ENCODE measurements around the gene FFAR1. TPM values are rescaled to one million over a fixed set of nuclear protein-coding genes. Genes with fewer than 3 reads are reported as not detected.

The FFAR1 gene
- total RNA-seq, 3 donors from 2014 or later, result not detected

DNA sequence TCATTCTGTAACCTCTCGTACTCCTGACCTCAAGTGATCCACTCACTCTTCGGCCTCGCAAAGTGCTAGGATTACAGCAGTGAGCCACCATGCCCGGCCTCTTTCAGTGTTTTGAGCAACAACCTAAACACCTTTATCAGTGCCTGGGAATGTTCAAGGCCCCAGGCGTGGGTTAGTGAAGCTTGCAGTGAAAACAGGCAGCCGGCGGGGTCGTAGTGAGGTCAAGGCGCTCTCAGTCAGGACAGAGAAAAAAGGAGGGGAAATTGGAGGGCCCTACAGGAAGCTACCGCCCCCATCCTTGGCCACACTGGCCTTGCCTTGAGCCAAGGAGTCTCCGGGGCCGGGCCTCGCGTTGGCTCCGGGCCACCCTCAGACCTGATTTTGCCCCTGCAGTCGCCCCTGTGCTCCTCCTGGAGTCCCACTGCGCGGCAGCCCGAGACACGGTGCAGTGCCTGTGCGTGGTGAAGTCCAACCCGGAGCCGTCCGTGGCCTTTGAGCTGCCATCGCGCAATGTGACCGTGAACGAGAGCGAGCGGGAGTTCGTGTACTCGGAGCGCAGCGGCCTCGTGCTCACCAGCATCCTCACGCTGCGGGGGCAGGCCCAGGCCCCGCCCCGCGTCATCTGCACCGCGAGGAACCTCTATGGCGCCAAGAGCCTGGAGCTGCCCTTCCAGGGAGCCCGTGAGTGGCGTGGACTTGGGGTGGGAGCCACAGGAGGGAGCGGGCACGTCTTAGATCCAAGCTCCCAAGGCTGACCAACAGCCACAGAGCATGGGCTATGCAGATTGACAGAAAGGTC is 38.0 kb upstream of the FFAR1 start:
- Mint-ChIP-seq H3K9me3 (no peaks in the 10 kb centered on the region), H3K4me1 (ENCODE audit: low read depth) (no peaks in the 10 kb centered on the region), H3K36me3 (ENCODE audit: insufficient read depth) (no peaks in the 10 kb centered on the region), H3K4me3 (no peak overlapping the region), H3K27me3 (ENCODE audit: low read depth) (peaks cover 5% of the 10 kb centered on the region)
- DNase-seq, result no peak
- no peak for ATAC-seq

DNA sequence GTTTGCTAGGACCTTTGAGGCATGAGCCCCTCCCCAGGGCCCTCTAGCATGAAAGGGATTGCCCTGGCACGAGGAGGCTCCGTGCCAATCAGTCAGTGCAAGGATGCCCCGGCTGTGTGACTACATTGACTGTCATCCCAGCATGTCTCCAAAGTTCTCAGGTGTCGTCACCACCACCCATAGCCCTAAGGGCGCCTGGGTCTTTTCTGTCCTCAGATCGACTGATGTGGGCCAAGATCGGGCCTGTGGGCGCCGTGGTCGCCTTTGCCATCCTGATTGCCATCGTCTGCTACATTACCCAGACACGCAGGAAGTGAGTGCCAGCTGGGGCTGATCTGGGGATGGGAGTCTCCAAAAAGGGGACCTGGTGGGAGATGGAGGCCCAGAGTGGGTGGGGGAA is 37.4 kb upstream of the FFAR1 start:
- DNase-seq (no peak), ATAC-seq (no peak)
- Mint-ChIP-seq H3K27me3 (ENCODE audit: low read depth) (peaks cover 5% of the 10 kb centered on the region), H3K4me3 (no peak overlapping the region), H3K4me1 (ENCODE audit: low read depth) (no peaks in the 10 kb centered on the region), H3K9me3 (no peaks in the 10 kb centered on the region), H3K36me3 (ENCODE audit: insufficient read depth) (no peaks in the 10 kb centered on the region)

DNA sequence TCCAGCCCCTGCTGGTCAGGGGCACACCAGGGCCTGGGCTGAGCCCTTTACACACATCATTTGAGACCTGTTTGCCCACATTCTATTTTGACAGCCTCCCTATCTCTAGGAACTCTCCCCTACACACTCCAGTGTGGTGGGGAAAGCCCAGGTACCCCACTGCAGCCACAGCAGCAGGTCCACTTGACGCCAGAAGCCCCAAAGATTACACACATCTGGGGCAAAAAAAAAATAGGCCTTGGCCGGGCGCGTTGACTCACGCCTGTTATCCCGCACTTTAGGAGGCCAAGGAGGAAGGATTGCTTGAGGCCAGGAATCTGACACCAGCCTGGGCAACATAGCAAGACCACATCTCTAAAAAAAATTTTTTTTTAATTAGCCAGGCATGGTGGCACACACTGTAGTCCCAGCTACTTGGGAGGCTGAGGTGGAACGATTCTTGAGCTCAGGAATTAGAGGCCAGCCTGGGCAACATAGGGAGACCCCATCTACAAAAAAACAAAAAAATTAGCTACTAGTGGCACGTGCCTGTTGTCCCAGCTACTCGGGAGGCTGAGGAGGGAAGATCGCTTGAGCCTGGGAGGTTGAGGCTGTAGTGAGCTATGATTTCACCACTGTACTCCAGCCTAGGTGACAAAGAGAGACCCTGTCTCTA is 36.8 kb upstream of the FFAR1 start:
- peaks cover 5% of the 10 kb centered on the region for H3K27me3 Mint-ChIP-seq (ENCODE audit: low read depth)
- ATAC-seq (no peak), DNase-seq (no peak)
- no peaks in the 10 kb centered on the region for H3K4me1 Mint-ChIP-seq (ENCODE audit: low read depth)
- H3K9me3 Mint-ChIP-seq, result no peaks in the 10 kb centered on the region
- H3K36me3 Mint-ChIP-seq (ENCODE audit: insufficient read depth), result no peaks in the 10 kb centered on the region
- no peak overlapping the region for H3K4me3 Mint-ChIP-seq

DNA sequence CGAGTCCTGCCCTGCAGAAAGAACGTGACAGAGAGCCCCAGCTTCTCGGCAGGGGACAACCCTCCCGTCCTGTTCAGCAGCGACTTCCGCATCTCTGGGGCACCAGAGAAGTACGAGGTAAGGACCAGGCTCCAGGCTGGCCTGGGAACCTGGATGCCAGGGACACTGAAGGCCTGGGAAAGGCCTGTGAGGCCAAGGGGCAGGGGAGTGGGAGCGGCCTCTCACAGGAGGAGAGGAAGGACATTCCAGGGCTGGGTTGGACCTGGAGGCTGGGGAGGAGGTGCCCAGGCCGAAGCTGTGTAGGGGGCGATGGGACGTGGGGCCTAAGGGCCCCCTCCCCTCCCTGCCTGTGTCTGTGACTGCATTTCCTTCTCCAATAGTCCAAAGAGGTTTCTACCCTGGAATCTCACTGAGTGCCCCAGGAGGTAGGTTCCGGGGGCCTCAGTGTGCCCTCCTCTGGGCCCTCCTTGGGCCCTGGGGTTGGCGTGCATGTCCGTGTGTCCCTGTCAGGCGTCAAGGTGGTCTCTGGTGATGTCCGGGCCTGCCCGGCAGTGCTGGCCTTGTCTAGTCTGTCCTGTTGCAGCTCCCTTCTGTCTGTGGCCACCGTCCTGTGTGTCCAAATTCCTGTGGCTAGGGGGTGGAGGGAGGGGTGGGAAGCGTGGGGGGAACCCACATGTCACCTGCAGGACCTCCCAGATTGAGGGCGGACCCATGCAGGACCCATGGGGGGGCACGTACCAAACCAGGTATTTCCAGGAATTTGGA is 35.6 kb upstream of the FFAR1 start:
- no peak overlapping the region for H3K4me3 Mint-ChIP-seq
- no peaks in the 10 kb centered on the region for H3K9me3 Mint-ChIP-seq

DNA sequence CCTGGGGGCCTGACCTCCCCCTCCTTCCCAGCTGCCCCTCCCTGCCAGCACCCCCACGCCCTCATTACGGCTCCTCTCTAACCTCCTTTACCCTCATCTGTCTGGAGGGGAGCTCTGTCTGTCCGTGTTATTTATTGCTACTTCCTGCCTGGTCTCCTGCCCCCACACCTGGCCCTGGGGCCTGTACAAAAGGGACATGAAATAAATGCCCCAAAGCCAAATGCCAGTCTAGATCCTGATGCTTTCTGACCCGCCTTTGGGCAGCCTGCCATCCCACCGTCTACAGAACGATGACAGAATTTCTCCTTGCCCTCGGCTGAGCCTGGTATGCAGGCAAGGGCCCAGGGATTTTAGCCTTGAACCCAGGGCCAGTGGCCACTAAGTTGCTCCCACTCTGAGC is 34.1 kb upstream of the FFAR1 start:
- DNase-seq (no peak), ATAC-seq (no peak)
- Mint-ChIP-seq H3K36me3 (ENCODE audit: insufficient read depth) (no peaks in the 10 kb centered on the region), H3K27me3 (ENCODE audit: low read depth) (peaks cover 5% of the 10 kb centered on the region), H3K9me3 (no peaks in the 10 kb centered on the region), H3K4me1 (ENCODE audit: low read depth) (peaks cover 4% of the 10 kb centered on the region), H3K4me3 (no peak overlapping the region)

More for the DNA sequence above, 35.6 kb upstream of the FFAR1 start:
- Mint-ChIP-seq H3K36me3 (ENCODE audit: insufficient read depth) (no peaks in the 10 kb centered on the region), H3K27me3 (ENCODE audit: low read depth) (peaks cover 5% of the 10 kb centered on the region), H3K4me1 (ENCODE audit: low read depth) (no peaks in the 10 kb centered on the region)
- no peak for ATAC-seq
- DNase-seq, result no peak

DNA sequence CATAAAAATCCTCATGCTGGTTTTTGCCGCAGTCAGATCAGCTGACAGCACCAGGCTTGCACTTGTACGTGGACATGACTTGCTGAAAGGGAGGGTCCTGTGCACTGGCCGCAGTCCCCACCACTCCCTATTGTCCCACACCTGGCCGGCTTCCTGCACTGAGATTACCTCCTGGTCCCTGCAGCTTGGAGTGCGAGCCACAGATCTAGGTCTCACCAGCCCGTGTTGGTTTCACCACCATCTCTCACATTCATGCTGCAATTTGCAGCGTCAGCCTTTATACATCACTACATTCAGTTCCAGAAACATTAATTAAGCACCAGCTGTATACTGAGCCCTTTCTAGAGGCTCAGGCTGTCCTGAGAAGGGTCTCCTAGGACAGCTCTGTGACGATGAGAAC is 33.7 kb upstream of the FFAR1 start:
- H3K4me1 Mint-ChIP-seq (ENCODE audit: low read depth), result peaks cover 8% of the 10 kb centered on the region
- peaks cover 6% of the 10 kb centered on the region for H3K27me3 Mint-ChIP-seq (ENCODE audit: low read depth)
- DNase-seq (no peak), ATAC-seq (no peak)
- H3K9me3 Mint-ChIP-seq, result no peaks in the 10 kb centered on the region
- no peaks in the 10 kb centered on the region for H3K36me3 Mint-ChIP-seq (ENCODE audit: insufficient read depth)
- H3K4me3 Mint-ChIP-seq, result no peak overlapping the region

DNA sequence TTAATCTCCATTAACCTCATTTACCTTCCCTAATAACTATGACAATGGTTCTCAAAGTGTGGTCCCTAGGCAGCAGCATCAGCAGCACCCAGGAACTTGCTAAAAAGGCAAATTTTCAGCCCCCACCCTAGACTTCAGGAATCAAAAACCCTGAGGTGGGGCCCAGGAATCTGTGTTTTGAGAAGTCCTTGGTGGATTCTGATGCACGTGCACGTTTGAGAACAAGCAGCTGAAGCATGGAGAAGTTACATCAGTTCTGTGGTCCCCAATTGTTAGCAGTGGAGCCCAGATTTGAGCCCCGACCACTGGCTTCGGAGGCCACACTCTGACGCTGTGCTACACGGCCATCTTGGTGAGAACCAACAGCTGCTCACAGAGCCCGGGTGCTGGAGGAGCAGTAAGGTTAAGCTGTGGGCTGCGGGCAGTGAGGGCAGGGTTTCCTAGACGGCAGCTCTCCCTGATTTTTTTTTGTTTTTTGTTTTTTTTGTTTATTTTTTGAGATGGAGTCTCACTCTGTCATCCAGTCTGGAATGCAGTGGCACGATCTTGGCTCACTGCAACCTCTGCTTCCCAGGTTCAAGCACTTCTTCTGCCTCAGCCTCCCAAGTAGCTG is 32.7 kb upstream of the FFAR1 start:
- peaks cover 9% of the 10 kb centered on the region for H3K4me1 Mint-ChIP-seq (ENCODE audit: low read depth)
- H3K4me3 Mint-ChIP-seq, result no peak overlapping the region
- peaks cover 3% of the 10 kb centered on the region for H3K27me3 Mint-ChIP-seq (ENCODE audit: low read depth)
- no peak for DNase-seq
- H3K9me3 Mint-ChIP-seq, result no peaks in the 10 kb centered on the region
- H3K36me3 Mint-ChIP-seq (ENCODE audit: insufficient read depth), result no peaks in the 10 kb centered on the region
- no peak for ATAC-seq

DNA sequence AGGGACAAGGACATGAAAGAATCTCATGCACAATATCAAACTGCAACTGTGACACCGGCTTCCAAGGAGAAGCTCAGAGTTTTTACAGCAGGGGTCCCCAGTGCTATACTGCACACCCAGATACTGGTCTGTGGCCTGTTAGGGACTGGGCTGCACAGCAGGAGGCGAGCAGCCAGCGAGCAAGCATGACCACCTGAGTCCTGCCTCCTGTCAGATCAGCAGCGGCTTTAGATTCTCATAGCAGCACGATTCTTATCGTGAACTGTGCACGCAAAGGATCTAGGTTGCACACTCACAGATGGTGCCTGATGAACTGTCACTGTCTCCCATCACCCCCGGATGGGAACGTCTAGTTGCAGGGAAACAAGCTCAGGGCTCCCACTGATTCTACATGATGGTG is 31.8 kb upstream of the FFAR1 start:
- peaks cover 9% of the 10 kb centered on the region for H3K4me1 Mint-ChIP-seq (ENCODE audit: low read depth)
- H3K9me3 Mint-ChIP-seq, result no peaks in the 10 kb centered on the region
- ATAC-seq (no peak), DNase-seq (no peak)
- H3K4me3 Mint-ChIP-seq, result no peak overlapping the region
- H3K36me3 Mint-ChIP-seq (ENCODE audit: insufficient read depth), result no peaks in the 10 kb centered on the region
- peaks cover 5% of the 10 kb centered on the region for H3K27me3 Mint-ChIP-seq (ENCODE audit: low read depth)

DNA sequence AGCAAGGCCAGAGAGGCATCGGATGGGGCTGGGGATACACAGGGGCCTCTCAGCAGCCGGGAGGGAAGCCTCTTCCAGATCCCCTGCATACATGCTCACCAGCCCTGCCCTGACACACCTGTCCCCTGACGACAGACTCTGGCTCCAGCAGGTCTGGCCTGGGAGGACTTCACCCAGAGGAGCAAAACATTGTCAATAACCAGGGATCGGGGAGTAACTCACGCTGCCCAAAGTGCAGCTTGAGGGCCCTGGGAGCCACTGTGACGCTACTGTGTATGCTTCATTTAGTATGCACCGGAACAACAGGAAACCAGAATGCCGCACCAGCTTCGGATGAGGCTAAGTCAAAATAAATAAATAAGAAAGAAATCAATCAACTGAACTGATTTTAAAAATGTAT is 31.1 kb upstream of the FFAR1 start:
- no peak overlapping the region for H3K4me3 Mint-ChIP-seq

DNA sequence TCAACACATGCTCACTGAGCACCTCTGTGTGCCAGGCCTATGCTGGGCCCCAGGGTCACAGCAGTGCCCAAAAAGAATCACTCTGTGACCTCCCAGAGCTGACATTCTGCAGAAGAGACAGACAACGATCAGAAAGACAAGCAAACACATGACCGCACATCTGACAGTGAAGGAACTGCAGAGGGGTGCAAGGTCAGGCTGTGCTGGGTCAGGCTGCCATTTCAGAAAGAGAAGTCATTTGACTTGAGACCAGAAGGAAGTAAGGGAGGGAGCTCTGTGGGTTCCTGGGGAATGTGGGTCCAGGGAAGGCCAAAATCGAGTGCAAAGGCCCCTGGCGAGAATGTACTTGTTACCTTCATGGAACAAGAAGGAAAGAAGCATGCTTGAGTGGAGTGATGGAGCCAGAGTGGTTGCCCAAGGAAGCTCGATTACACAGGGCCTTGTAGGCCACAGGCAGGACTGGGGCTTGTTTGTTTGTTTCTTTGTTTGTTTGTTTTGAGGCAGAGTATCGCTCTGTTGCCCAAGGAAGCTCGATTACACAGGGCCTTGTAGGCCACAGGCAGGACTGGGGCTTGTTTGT is 30.1 kb upstream of the FFAR1 start:
- H3K4me1 Mint-ChIP-seq (ENCODE audit: low read depth), result peaks cover 9% of the 10 kb centered on the region
- no peaks in the 10 kb centered on the region for H3K36me3 Mint-ChIP-seq (ENCODE audit: insufficient read depth)
- H3K9me3 Mint-ChIP-seq, result peaks cover 5% of the 10 kb centered on the region
- ATAC-seq (no peak), DNase-seq (no peak)
- H3K27me3 Mint-ChIP-seq (ENCODE audit: low read depth), result peaks cover 7% of the 10 kb centered on the region
- H3K4me3 Mint-ChIP-seq, result no peak overlapping the region

More for the DNA sequence above, 31.1 kb upstream of the FFAR1 start:
- no peak for DNase-seq
- Mint-ChIP-seq H3K27me3 (ENCODE audit: low read depth) (peaks cover 5% of the 10 kb centered on the region), H3K4me1 (ENCODE audit: low read depth) (peaks cover 9% of the 10 kb centered on the region), H3K36me3 (ENCODE audit: insufficient read depth) (no peaks in the 10 kb centered on the region), H3K9me3 (no peaks in the 10 kb centered on the region)
- no peak for ATAC-seq

DNA sequence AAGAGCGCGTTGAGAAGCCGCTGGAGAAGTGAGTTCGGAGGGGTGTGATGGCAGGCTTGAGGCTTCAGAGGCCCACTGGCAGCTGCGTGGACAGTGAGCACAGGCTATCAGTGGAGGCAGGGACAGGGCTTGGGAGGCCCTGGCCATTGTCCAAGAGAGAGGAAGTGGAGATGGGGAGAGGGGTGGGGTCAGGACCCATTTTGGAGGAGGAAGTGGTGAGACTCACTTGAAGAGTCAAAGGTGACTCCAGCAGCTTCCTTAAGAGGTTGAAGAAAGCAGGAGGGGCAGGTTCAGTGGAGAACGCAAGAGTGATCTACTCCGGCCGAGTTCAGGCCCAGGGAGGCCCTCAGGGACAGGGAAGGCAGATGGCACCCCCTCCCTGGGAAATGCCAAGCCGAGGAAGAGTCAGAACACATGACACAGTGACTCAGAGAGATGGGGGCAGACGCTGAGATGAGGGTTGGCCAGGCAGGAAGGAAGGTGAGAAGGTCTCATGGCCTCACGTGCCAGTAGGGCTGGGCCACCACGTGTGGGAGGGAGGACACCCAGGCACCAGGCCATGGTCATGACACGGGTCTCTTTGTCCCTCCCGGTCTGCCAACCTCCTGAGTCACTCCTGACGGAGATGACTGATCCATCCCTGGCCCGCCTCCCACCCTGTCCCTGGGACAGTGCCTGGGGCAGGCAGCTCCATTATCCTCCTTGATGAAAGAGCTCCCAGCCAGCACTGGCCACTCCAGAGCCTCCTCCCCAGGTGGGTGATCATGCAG is 28.8 kb upstream of the FFAR1 start:
- H3K36me3 Mint-ChIP-seq (ENCODE audit: insufficient read depth), result no peaks in the 10 kb centered on the region

DNA sequence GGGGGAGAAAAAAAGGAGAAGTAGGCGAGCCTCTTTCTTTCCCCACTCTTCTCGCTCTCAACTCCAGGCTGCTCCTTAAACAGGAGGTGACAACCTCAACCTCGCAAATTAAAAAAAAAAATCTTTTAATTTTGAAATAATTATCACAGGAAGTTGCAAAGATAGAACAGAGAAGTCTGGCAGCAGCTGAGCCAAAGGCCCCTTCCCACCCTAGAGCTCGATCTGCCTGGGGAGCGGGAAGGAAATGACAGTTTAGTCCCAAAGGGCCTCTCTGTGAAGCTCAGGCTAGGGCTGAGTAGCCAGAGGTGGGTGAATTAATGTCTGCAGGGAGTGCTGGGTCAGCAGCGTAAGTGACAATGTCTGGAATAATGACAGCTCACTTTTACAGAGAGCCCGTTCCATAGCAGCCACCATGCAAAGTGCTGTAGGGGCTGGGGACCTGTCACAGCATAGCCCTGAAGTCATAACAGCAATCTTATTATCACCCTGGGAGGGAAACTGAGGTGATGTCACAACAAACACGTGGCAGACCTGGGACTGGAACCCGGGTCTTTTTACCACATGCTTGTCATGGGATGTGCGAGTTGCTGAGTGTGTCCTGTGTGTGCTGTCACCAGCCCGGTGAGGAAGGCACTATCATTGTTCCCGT is 27.5 kb upstream of the FFAR1 start:
- no peak for DNase-seq
- Mint-ChIP-seq H3K27me3 (ENCODE audit: low read depth) (peaks cover 7% of the 10 kb centered on the region), H3K36me3 (ENCODE audit: insufficient read depth) (no peaks in the 10 kb centered on the region), H3K4me3 (no peak overlapping the region), H3K4me1 (ENCODE audit: low read depth) (peaks cover 9% of the 10 kb centered on the region), H3K9me3 (peaks cover 5% of the 10 kb centered on the region)
- no peak for ATAC-seq

More for the DNA sequence above, 28.8 kb upstream of the FFAR1 start:
- Mint-ChIP-seq H3K27me3 (ENCODE audit: low read depth) (peaks cover 7% of the 10 kb centered on the region), H3K9me3 (peaks cover 5% of the 10 kb centered on the region), H3K4me1 (ENCODE audit: low read depth) (peaks cover 9% of the 10 kb centered on the region), H3K4me3 (no peak overlapping the region)
- ATAC-seq (peak; percentile 32 to 37), DNase-seq (no peak)

DNA sequence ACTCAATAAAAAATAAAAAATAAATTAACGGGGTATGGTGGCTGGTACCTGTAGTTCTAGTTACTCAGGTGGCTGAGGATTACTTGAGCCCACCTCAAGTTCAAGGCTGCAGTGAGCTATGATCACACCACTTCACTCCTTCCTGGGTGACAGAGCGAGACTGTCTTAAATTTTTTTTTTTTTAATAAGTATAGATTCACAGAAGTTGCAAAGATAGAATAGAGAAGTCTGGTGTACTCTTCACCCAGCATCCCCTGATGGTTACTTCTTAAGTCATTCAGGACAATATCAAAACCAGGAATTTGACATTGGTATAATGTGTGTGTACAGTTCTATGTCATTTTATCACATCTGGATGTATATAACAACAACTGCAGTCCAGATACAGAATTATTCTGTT is 26.4 kb upstream of the FFAR1 start:
- ATAC-seq (no peak), DNase-seq (no peak)
- peaks cover 5% of the 10 kb centered on the region for H3K9me3 Mint-ChIP-seq
- no peaks in the 10 kb centered on the region for H3K36me3 Mint-ChIP-seq (ENCODE audit: insufficient read depth)
- no peak overlapping the region for H3K4me3 Mint-ChIP-seq
- peaks cover 9% of the 10 kb centered on the region for H3K4me1 Mint-ChIP-seq (ENCODE audit: low read depth)
- H3K27me3 Mint-ChIP-seq (ENCODE audit: low read depth), result peaks cover 7% of the 10 kb centered on the region

All from activated T-cell treated with anti-CD3 and anti-CD28 coated beads, Interleukin-2, amount 50 U/mL, for 4 hours (primary cell).